ENCODE measurements around the gene RAPGEF1. TPM values are rescaled to one million over a fixed set of nuclear protein-coding genes. Genes with fewer than 3 reads are reported as not detected.

RAPGEF1 gene
- total and polyA plus RNA-seq, 2 of the 13 experiments (the other 11 are each of a cell fraction or from before 2014, with no cell fraction given) = 21.2 to 38.9 TPM

DNA sequence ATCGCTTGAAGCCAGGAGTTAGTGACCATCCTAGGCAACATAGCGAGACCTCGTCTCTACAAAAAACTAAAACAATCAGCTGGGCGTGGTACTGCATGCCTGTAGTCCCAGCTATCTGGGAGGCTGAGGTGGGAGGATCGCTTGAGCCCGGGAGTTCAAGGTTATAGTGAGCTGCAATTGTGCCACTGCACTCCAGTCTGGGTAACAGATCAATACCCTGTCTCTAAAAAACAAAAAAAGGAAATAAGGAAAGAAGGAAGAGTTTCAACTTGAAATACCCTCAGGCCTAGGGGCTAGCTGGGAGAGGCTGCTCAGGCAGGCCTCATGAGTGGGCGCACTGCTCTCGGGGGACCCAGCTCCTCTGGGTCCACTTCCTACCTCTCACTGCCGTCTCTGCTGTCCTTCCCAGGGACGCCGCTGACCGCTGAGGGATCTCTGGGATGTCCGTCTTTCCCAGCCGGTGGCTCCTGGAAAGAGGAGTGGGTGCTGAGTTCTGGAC, 138.1 kb downstream of the RAPGEF1 start (continued):
- TF ChIP-seq, protein P1, sequence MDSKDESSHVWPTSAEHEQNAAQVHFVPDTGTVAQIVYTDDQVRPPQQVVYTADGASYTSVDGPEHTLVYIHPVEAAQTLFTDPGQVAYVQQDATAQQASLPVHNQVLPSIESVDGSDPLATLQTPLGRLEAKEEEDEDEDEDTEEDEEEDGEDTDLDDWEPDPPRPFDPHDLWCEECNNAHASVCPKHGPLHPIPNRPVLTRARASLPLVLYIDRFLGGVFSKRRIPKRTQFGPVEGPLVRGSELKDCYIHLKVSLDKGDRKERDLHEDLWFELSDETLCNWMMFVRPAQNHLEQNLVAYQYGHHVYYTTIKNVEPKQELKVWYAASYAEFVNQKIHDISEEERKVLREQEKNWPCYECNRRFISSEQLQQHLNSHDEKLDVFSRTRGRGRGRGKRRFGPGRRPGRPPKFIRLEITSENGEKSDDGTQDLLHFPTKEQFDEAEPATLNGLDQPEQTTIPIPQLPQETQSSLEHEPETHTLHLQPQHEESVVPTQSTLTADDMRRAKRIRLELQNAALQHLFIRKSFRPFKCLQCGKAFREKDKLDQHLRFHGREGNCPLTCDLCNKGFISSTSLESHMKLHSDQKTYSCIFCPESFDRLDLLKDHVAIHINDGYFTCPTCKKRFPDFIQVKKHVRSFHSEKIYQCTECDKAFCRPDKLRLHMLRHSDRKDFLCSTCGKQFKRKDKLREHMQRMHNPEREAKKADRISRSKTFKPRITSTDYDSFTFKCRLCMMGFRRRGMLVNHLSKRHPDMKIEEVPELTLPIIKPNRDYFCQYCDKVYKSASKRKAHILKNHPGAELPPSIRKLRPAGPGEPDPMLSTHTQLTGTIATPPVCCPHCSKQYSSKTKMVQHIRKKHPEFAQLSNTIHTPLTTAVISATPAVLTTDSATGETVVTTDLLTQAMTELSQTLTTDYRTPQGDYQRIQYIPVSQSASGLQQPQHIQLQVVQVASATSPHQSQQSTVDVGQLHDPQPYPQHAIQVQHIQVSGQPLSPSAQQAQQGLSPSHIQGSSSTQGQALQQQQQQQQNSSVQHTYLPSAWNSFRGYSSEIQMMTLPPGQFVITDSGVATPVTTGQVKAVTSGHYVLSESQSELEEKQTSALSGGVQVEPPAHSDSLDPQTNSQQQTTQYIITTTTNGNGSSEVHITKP (CRISPR knock-in tag; IDR thresholded peaks at IDR 0.05; ENCODE audit: low read depth) = no peak
- no peak for TF ChIP-seq ZNF333 (CRISPR knock-in tag; IDR thresholded peaks at IDR 0.05; ENCODE audit: borderline replicate concordance)
- TF ChIP-seq, protein P2, sequence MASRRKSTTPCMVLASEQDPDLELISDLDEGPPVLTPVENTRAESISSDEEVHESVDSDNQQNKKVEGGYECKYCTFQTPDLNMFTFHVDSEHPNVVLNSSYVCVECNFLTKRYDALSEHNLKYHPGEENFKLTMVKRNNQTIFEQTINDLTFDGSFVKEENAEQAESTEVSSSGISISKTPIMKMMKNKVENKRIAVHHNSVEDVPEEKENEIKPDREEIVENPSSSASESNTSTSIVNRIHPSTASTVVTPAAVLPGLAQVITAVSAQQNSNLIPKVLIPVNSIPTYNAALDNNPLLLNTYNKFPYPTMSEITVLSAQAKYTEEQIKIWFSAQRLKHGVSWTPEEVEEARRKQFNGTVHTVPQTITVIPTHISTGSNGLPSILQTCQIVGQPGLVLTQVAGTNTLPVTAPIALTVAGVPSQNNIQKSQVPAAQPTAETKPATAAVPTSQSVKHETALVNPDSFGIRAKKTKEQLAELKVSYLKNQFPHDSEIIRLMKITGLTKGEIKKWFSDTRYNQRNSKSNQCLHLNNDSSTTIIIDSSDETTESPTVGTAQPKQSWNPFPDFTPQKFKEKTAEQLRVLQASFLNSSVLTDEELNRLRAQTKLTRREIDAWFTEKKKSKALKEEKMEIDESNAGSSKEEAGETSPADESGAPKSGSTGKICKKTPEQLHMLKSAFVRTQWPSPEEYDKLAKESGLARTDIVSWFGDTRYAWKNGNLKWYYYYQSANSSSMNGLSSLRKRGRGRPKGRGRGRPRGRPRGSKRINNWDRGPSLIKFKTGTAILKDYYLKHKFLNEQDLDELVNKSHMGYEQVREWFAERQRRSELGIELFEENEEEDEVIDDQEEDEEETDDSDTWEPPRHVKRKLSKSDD (CRISPR knock-in tag; IDR thresholded peaks at IDR 0.05; ENCODE audit: low read depth) = 0 out of 2 replicates have a peak, but pooled peaks have one; percentile 39
- TF ChIP-seq ZNF747 (CRISPR knock-in tag; IDR thresholded peaks at IDR 0.05; ENCODE audit: borderline replicate concordance) = no peak
- no peak for TF ChIP-seq MAFG (CRISPR knock-in tag; IDR thresholded peaks at IDR 0.05)
- TF ChIP-seq ZNF709 (CRISPR knock-in tag; IDR thresholded peaks at IDR 0.05) = no peak
- peak; percentile 69; the same call in 1 of the 2 replicates for TF ChIP-seq RFXAP (CRISPR knock-in tag; IDR thresholded peaks at IDR 0.05; ENCODE audit: borderline replicate concordance)
- TF ChIP-seq KDM3A (CRISPR knock-in tag; IDR thresholded peaks at IDR 0.05; ENCODE audit: low read depth) = no peak
- TF ChIP-seq, protein P3, sequence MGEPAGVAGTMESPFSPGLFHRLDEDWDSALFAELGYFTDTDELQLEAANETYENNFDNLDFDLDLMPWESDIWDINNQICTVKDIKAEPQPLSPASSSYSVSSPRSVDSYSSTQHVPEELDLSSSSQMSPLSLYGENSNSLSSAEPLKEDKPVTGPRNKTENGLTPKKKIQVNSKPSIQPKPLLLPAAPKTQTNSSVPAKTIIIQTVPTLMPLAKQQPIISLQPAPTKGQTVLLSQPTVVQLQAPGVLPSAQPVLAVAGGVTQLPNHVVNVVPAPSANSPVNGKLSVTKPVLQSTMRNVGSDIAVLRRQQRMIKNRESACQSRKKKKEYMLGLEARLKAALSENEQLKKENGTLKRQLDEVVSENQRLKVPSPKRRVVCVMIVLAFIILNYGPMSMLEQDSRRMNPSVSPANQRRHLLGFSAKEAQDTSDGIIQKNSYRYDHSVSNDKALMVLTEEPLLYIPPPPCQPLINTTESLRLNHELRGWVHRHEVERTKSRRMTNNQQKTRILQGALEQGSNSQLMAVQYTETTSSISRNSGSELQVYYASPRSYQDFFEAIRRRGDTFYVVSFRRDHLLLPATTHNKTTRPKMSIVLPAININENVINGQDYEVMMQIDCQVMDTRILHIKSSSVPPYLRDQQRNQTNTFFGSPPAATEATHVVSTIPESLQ (CRISPR knock-in tag; conservative IDR thresholded peaks at IDR 0.05) = no peak
- no peak; the same call in 1 of the 2 replicates for TF ChIP-seq ARHGAP35 (CRISPR knock-in tag; IDR thresholded peaks at IDR 0.05; ENCODE audit: borderline replicate concordance)
- TF ChIP-seq ZNF616 (CRISPR knock-in tag; IDR thresholded peaks at IDR 0.05; ENCODE audit: low read depth) = no peak
- TF ChIP-seq PHF20 (CRISPR knock-in tag; IDR thresholded peaks at IDR 0.05) = no peak
- TF ChIP-seq, protein P4, sequence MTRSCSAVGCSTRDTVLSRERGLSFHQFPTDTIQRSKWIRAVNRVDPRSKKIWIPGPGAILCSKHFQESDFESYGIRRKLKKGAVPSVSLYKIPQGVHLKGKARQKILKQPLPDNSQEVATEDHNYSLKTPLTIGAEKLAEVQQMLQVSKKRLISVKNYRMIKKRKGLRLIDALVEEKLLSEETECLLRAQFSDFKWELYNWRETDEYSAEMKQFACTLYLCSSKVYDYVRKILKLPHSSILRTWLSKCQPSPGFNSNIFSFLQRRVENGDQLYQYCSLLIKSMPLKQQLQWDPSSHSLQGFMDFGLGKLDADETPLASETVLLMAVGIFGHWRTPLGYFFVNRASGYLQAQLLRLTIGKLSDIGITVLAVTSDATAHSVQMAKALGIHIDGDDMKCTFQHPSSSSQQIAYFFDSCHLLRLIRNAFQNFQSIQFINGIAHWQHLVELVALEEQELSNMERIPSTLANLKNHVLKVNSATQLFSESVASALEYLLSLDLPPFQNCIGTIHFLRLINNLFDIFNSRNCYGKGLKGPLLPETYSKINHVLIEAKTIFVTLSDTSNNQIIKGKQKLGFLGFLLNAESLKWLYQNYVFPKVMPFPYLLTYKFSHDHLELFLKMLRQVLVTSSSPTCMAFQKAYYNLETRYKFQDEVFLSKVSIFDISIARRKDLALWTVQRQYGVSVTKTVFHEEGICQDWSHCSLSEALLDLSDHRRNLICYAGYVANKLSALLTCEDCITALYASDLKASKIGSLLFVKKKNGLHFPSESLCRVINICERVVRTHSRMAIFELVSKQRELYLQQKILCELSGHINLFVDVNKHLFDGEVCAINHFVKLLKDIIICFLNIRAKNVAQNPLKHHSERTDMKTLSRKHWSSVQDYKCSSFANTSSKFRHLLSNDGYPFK (CRISPR knock-in tag; IDR thresholded peaks at IDR 0.05; ENCODE audit: borderline replicate concordance) = no peak
- TF ChIP-seq ZNF768 (CRISPR knock-in tag; IDR thresholded peaks at IDR 0.05) = no peak
- TF ChIP-seq, protein P5, sequence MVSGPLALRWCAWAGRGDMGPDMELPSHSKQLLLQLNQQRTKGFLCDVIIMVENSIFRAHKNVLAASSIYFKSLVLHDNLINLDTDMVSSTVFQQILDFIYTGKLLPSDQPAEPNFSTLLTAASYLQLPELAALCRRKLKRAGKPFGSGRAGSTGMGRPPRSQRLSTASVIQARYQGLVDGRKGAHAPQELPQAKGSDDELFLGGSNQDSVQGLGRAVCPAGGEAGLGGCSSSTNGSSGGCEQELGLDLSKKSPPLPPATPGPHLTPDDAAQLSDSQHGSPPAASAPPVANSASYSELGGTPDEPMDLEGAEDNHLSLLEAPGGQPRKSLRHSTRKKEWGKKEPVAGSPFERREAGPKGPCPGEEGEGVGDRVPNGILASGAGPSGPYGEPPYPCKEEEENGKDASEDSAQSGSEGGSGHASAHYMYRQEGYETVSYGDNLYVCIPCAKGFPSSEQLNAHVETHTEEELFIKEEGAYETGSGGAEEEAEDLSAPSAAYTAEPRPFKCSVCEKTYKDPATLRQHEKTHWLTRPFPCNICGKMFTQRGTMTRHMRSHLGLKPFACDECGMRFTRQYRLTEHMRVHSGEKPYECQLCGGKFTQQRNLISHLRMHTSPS (CRISPR knock-in tag; IDR thresholded peaks at IDR 0.05; ENCODE audit: low read depth) = peak; percentile 45; the same call in 1 of the 2 replicates
- no peak for TF ChIP-seq KDM1A (CRISPR knock-in tag; IDR thresholded peaks at IDR 0.05)
